HepG2 (cell line): ENCODE measurements around the gene SGIP1. TPM values are rescaled to one million over a fixed set of nuclear protein-coding genes. Genes with fewer than 3 reads are reported as not detected.

ENCODE experiments used
- MAFF ChIP-seq: IDR thresholded peaks from 2 replicates; pipeline ENCODE4 v1.6.1; 2011; ENCODE audit warnings: low read depth, low read length, improper control_type of control experiment
- MAX ChIP-seq: IDR thresholded peaks from 2 replicates; pipeline ENCODE4 v1.6.1; 2012; ENCODE audit warnings: inconsistent platforms
- MED1 ChIP-seq: sonication (generic); formaldehyde crosslinking; IDR thresholded peaks from 2 replicates; pipeline ENCODE4 v1.4.0; 2020; ENCODE audit warnings: missing genetic modification reagents
- MTF1 ChIP-seq: sonication (generic); formaldehyde crosslinking; IDR thresholded peaks from 2 replicates; pipeline ENCODE4 v1.5.0; 2020; ENCODE audit warnings: missing genetic modification reagents
- MYNN ChIP-seq: sonication (generic); formaldehyde crosslinking; IDR thresholded peaks from 2 replicates; pipeline ENCODE4 v1.4.0; 2020; ENCODE audit warnings: mild to moderate bottlenecking, low read depth, missing genetic modification reagents
- NR2F1 ChIP-seq, 2 experiments: fragments of 450-650 bp in 1 of 2; formaldehyde crosslinking in 1 of 2; IDR thresholded peaks; 2 replicates each; pipeline versions ENCODE4 v1.5.0 to v1.6.1; 2016 to 2020; ENCODE audit warnings: mild to moderate bottlenecking in 1 of 2, missing compliant biosample characterization in 1 of 2, missing genetic modification reagents in 1 of 2, moderate library complexity in 1 of 2
- PAXIP1 ChIP-seq: sonication (generic); formaldehyde crosslinking; conservative IDR thresholded peaks from 2 replicates; pipeline ENCODE4 v1.4.0; 2020; ENCODE audit warnings: mild to moderate bottlenecking, missing genetic modification reagents, moderate library complexity
- PLRG1 ChIP-seq: fragments of 450-650 bp; conservative IDR thresholded peaks from 2 replicates; pipeline ENCODE4 v1.6.1; 2016
- RFX1 ChIP-seq: fragments of 450-650 bp; IDR thresholded peaks from 2 replicates; pipeline ENCODE4 v1.6.1; 2017
- ZNF235 ChIP-seq: sonication (generic); formaldehyde crosslinking; IDR thresholded peaks from 2 replicates; pipeline ENCODE4 v1.8.1; 2023; ENCODE audit warnings: mild to moderate bottlenecking, missing genetic modification reagents, borderline replicate concordance
- ZNF260 ChIP-seq: sonication (generic); formaldehyde crosslinking; IDR thresholded peaks from 2 replicates; pipeline ENCODE4 v1.4.0; 2020; ENCODE audit warnings: missing genetic modification reagents, low read depth, mild to moderate bottlenecking, borderline replicate concordance
- ZNF407 ChIP-seq: sonication (generic); formaldehyde crosslinking; IDR thresholded peaks from one replicate; pipeline ENCODE4 v1.5.1; 2020; ENCODE audit warnings: mild to moderate bottlenecking, missing genetic modification reagents; ENCODE audit errors: not compliant biosample characterization
- ZNF570 ChIP-seq: sonication (generic); formaldehyde crosslinking; IDR thresholded peaks from 2 replicates; pipeline ENCODE4 v1.4.0; 2020; ENCODE audit warnings: mild to moderate bottlenecking, missing genetic modification reagents, borderline replicate concordance
- ZNF577 ChIP-seq: sonication (generic); formaldehyde crosslinking; IDR thresholded peaks from 2 replicates; pipeline ENCODE4 v1.4.0; 2020; ENCODE audit warnings: mild to moderate bottlenecking, low read depth, missing genetic modification reagents, borderline replicate concordance
- ZNF605 ChIP-seq: sonication (generic); formaldehyde crosslinking; IDR thresholded peaks from 2 replicates; pipeline ENCODE4 v1.8.0; 2022; ENCODE audit warnings: mild to moderate bottlenecking, missing genetic modification reagents
- ZNF749 ChIP-seq: sonication (generic); formaldehyde crosslinking; IDR thresholded peaks from 2 replicates; pipeline ENCODE4 v1.8.0; 2022; ENCODE audit warnings: mild to moderate bottlenecking, missing genetic modification reagents, moderate library complexity, borderline replicate concordance
- ZNF770 ChIP-seq: sonication (generic); formaldehyde crosslinking; IDR thresholded peaks from 2 replicates; pipeline ENCODE4 v1.5.0; 2020; ENCODE audit warnings: mild to moderate bottlenecking, missing genetic modification reagents
- polyA plus RNA-seq, 8 experiments: library from polyadenylated mRNA; depleted of rRNA in 3 of 8; stranded (reverse) in 7 of 8; unstranded in 1 of 8; fragments of >200 nt; fragmentation: Illumina TruSeq in 4 of 8; extraction: Trizol in 4 of 8; gene quantifications; 2 replicates each; pipeline versions ENCODE4 v1.2.1 to v1.2.3, GENCODE V29; 2011 to 2016; ENCODE audit warnings: low read depth in 4 of 8, missing spikeins in 1 of 8, mixed read lengths in 1 of 8; ENCODE audit not compliant: insufficient read depth in 1 of 8
- total RNA-seq, 5 experiments: library from RNA; depleted of rRNA; stranded (reverse); fragments of >200 nt; fragmentation: Illumina TruSeq; extraction: Trizol; gene quantifications; 2 replicates each; pipeline ENCODE4 v1.2.3, GENCODE V29; 2016; ENCODE audit warnings: low read depth in 1 of 5

SGIP1 gene
- total and polyA plus RNA-seq, 2 of the 13 experiments (the other 11 are each of a cell fraction or from before 2014, with no cell fraction given) = not detected

GRCh38 chr1:66705110-66705509, 171.2 kb downstream of the SGIP1 start (continued):
- TF ChIP-seq ZNF407 (CRISPR knock-in tag) = no peak
- TF ChIP-seq ZNF605 = no peak
- TF ChIP-seq PLRG1 = no peak
- TF ChIP-seq MED1 (CRISPR knock-in tag) = peak; percentile 25; the same call in 1 of the 2 replicates
- TF ChIP-seq ZNF235 (CRISPR knock-in tag) = no peak
- TF ChIP-seq MAFF = peak; percentile 81
- no peak for TF ChIP-seq RFX1
- TF ChIP-seq ZNF749 = no peak
- TF ChIP-seq MTF1 (CRISPR knock-in tag) = no peak
- no peak for TF ChIP-seq ZNF570 (CRISPR knock-in tag)
- no peak for TF ChIP-seq MYNN (CRISPR knock-in tag)
- TF ChIP-seq ZNF770 (CRISPR knock-in tag) = no peak
- TF ChIP-seq NR2F1 (CRISPR knock-in tag; IDR thresholded peaks at IDR 0.05) = 0 out of 4 replicates have a peak, but pooled peaks of 1 of the 2 experiments have one; percentile 15
- TF ChIP-seq ZNF577 = no peak
- no peak; the same call in 1 of the 2 replicates for TF ChIP-seq MAX
- TF ChIP-seq PAXIP1 (CRISPR knock-in tag) = peak; percentile 52; the same call in 1 of the 2 replicates
- no peak for TF ChIP-seq ZNF260 (CRISPR knock-in tag)
